AG09319 (cell line): ENCODE data around the gene CPXM1.

ENCODE experiments used
- DNase-seq: peaks from one replicate; pipeline ENCODE4 v3.0.0-alpha.2; 2010; ENCODE audit warnings: low read depth; ENCODE audit errors: extremely low read depth
- CTCF ChIP-seq: IDR thresholded peaks from 2 replicates; pipeline ENCODE4 v1.5.1; 2011; ENCODE audit warnings: low read depth, mild to moderate bottlenecking, inconsistent platforms, low read length, moderate library complexity

The CPXM1 gene

GRCh38 chr20:2805689-2806350 lies 5.4 kb upstream of the CPXM1 start:
- TF ChIP-seq CTCF = no peak

GRCh38 chr20:2804852-2805688 lies 4.6 kb upstream of the CPXM1 start:
- no peak for DNase-seq
- no peak for TF ChIP-seq CTCF

More at GRCh38 chr20:2805689-2806350, 5.4 kb upstream of the CPXM1 start:
- DNase-seq = no peak

- TF ChIP-seq CTCF = no peak
- no peak for DNase-seq
These were observed 3.8 kb upstream of the CPXM1 start for GRCh38 chr20:2804041-2804828.

- DNase-seq = no peak
- TF ChIP-seq CTCF = no peak
These were observed 880 bp upstream of the CPXM1 start for GRCh38 chr20:2801286-2801728.

GRCh38 chr20:2799688-2800520 lies 523 bp downstream of the CPXM1 start:
- DNase-seq = no peak
- no peak for TF ChIP-seq CTCF

- TF ChIP-seq CTCF = no peak
- DNase-seq = no peak
These were observed 1.2 kb downstream of the CPXM1 start for GRCh38 chr20:2799271-2799670.
